HCT116 (cell line): Measurements from ENCODE around the gene KLK15. TPM values are rescaled to one million over a fixed set of nuclear protein-coding genes. Genes with fewer than 3 reads are reported as not detected.

Source experiments
- ATAC-seq: fragments of 200-7000 bp; cut with Tn5 transposase; 2 replicates; pipeline ENCODE4 v1.9.1; 2020; ENCODE audit warnings: mild to moderate bottlenecking, moderate library complexity
- BruUV-seq: library from RNA; stranded (reverse); fragments of 400-500 nt; replicated peaks from 2 replicates; lab custom pipeline; 2021; lab: Mats Ljungman, UMichigan
- CTCF ChIA-PET: fragments of 300-600 bp; sonication (Branson Sonifier 250); formaldehyde crosslinking; loops from one replicate; lab custom pipeline; 2021; ENCODE audit warnings: antibody characterized with exemption; lab: Charles Lee
- POLR2A ChIA-PET: fragments of 300-600, 350-600 bp; sonication (Branson Sonifier 250); formaldehyde crosslinking; loops from one replicate; lab custom pipeline; 2021; ENCODE audit warnings: antibody characterized with exemption; lab: Charles Lee
- RAD21 ChIA-PET, 2 experiments: fragments of 300-600 bp; sonication (Branson Sonifier 250); formaldehyde crosslinking; loops; one replicate each; lab custom pipeline; 2023; ENCODE audit warnings: low total read pairs in 2 of 2; ENCODE audit not compliant: uncharacterized antibody in 2 of 2, unreplicated experiment in 2 of 2, low non-redundant PET in 1 of 2; lab: Charles Lee
- DNase-seq: peaks from one replicate; pipeline ENCODE4 v3.0.0-alpha.2; 2010; ENCODE audit warnings: low read depth, low spot score
- H2AFZ ChIP-seq: fragments of 200-600 bp; shearing (Covaris generic), sonication (generic); 2 replicates; pipeline ENCODE4 v1.6.1; 2017; ENCODE audit warnings: low read depth, mixed run types, mixed read lengths, antibody characterized with exemption, low read length; ENCODE audit not compliant: poor library complexity, severe bottlenecking
- H3K27ac ChIP-seq: 2 replicates; pipeline ENCODE4 v1.5.1; 2012; ENCODE audit warnings: low read depth, low read length
- H3K27me3 ChIP-seq: fragments of 200-600 bp; sonication (generic); 2 replicates; pipeline ENCODE4 v1.6.1; 2016; ENCODE audit warnings: mixed run types, low read length, mixed read lengths; ENCODE audit not compliant: insufficient read depth
- H3K36me3 ChIP-seq, 2 experiments: fragments of 200-500 bp in 1 of 2; fragments of 200-600 bp in 1 of 2; sonication (Bioruptor generic) in 1 of 2; sonication (generic) in 1 of 2; 2 replicates each; pipeline versions ENCODE4 v1.5.1 to v1.6.1; 2014 to 2016; ENCODE audit warnings: low read length in 2 of 2, inconsistent platforms in 1 of 2, mixed read lengths in 1 of 2, mixed run types in 1 of 2; ENCODE audit not compliant: insufficient read depth in 2 of 2, control insufficient read depth in 1 of 2
- H3K4me1 ChIP-seq, 2 experiments: fragments of 200-600 bp in 1 of 2; sonication (generic) in 1 of 2; 2 replicates each; pipeline versions ENCODE4 v1.5.1 to v1.6.1; 2012 to 2017; ENCODE audit warnings: low read length in 2 of 2, inconsistent platforms in 1 of 2, mild to moderate bottlenecking in 1 of 2, mixed read lengths in 1 of 2, mixed run types in 1 of 2, moderate library complexity in 1 of 2; ENCODE audit not compliant: insufficient read depth in 2 of 2, control insufficient read depth in 1 of 2
- H3K4me2 ChIP-seq: fragments of 200-600 bp; sonication (generic); 2 replicates; pipeline ENCODE4 v1.6.1; 2017; ENCODE audit warnings: mixed run types, low read length, mixed read lengths
- H3K4me3 ChIP-seq, 2 experiments: fragments of 200-600 bp in 1 of 2; sonication (generic) in 1 of 2; replicated peaks in 1 of 2; 2 replicates each; pipeline ENCODE4 v1.5.1; 2011 to 2016; ENCODE audit warnings: low read length in 2 of 2, control low read depth in 1 of 2, low read depth in 1 of 2, mild to moderate bottlenecking in 1 of 2, mixed read lengths in 1 of 2, mixed run types in 1 of 2
- H3K79me2 ChIP-seq: fragments of 200-600 bp; sonication (generic); 2 replicates; pipeline ENCODE4 v1.6.1; 2017; ENCODE audit warnings: mild to moderate bottlenecking, mixed run types, low read length, moderate library complexity, mixed read lengths; ENCODE audit not compliant: insufficient read depth
- H3K9ac ChIP-seq: fragments of 200-600 bp; sonication (generic); 2 replicates; pipeline ENCODE4 v1.6.1; 2016; ENCODE audit warnings: low read length, mixed read lengths
- H3K9me2 ChIP-seq: fragments of 200-600 bp; sonication (generic), shearing (Covaris generic); 2 replicates; pipeline ENCODE4 v1.6.1; 2017; ENCODE audit warnings: mixed run types, mild to moderate bottlenecking, moderate library complexity; ENCODE audit not compliant: insufficient read depth
- H3K9me3 ChIP-seq, 2 experiments: fragments of 200-500 bp in 1 of 2; fragments of 200-600 bp in 1 of 2; sonication (Bioruptor generic) in 1 of 2; sonication (generic) in 1 of 2; 2 replicates each; pipeline ENCODE4 v1.6.1; 2014 to 2017; ENCODE audit warnings: low read length in 2 of 2, mixed read lengths in 2 of 2, inconsistent platforms in 1 of 2, low read depth in 1 of 2, mild to moderate bottlenecking in 1 of 2, mixed run types in 1 of 2, moderate library complexity in 1 of 2; ENCODE audit not compliant: control insufficient read depth in 1 of 2, insufficient read depth in 1 of 2
- H4K20me1 ChIP-seq: fragments of 200-600 bp; sonication (generic), shearing (Covaris generic); 2 replicates; pipeline ENCODE4 v1.6.1; 2017; ENCODE audit warnings: mixed run types, mild to moderate bottlenecking, moderate library complexity; ENCODE audit not compliant: insufficient read depth
- ATF3 ChIP-seq: IDR thresholded peaks from 2 replicates; pipeline ENCODE4 v1.6.1; 2012
- CBX3 ChIP-seq: IDR thresholded peaks from 2 replicates; pipeline ENCODE4 v1.6.1; 2012; ENCODE audit warnings: low read depth
- CEBPB ChIP-seq: IDR thresholded peaks from 2 replicates; pipeline ENCODE4 v1.6.1; 2012; ENCODE audit warnings: low read depth
- EGR1 ChIP-seq: IDR thresholded peaks from 2 replicates; pipeline ENCODE4 v1.6.1; 2012; ENCODE audit warnings: low read depth
- ELF1 ChIP-seq: IDR thresholded peaks from 2 replicates; pipeline ENCODE4 v1.6.1; 2012; ENCODE audit warnings: low read depth, borderline replicate concordance
- EZH2phosphoT487 ChIP-seq: fragments of 200-600 bp; IDR thresholded peaks from 2 replicates; pipeline ENCODE4 v1.6.1; 2018; ENCODE audit warnings: antibody characterized with exemption, borderline replicate concordance
- FOSL1 ChIP-seq: IDR thresholded peaks from 2 replicates; pipeline ENCODE4 v1.6.1; 2012; ENCODE audit warnings: low read depth
- JUND ChIP-seq: IDR thresholded peaks from 2 replicates; pipeline ENCODE4 v1.6.1; 2012
- MAX ChIP-seq: IDR thresholded peaks from 2 replicates; pipeline ENCODE4 v1.6.1; 2012
- POLR2A ChIP-seq: IDR thresholded peaks from 2 replicates; pipeline ENCODE4 v1.7.0; 2011; ENCODE audit warnings: borderline replicate concordance; ENCODE audit not compliant: insufficient read depth, insufficient read length; ENCODE audit errors: extremely low read depth
- POLR2AphosphoS5 ChIP-seq: IDR thresholded peaks from 2 replicates; pipeline ENCODE4 v1.6.1; 2011; ENCODE audit warnings: mild to moderate bottlenecking, low read depth, low read length, moderate library complexity
- RAD21 ChIP-seq: IDR thresholded peaks from 2 replicates; pipeline ENCODE4 v1.6.1; 2012; ENCODE audit warnings: low read depth, mild to moderate bottlenecking
- SRF ChIP-seq: IDR thresholded peaks from 2 replicates; pipeline ENCODE4 v1.6.1; 2012; ENCODE audit warnings: low read depth
- TCF7L2 ChIP-seq: IDR thresholded peaks from 2 replicates; pipeline ENCODE4 v1.7.0; 2011; ENCODE audit warnings: borderline replicate concordance, inconsistent platforms; ENCODE audit not compliant: insufficient read depth, insufficient read length; ENCODE audit errors: extremely low read depth
- YY1 ChIP-seq: IDR thresholded peaks from 2 replicates; pipeline ENCODE4 v1.6.1; 2011; ENCODE audit warnings: low read length, low read depth, moderate library complexity, mild to moderate bottlenecking; ENCODE audit not compliant: insufficient replicate concordance; ENCODE audit errors: extremely low read depth
- ZBTB33 ChIP-seq: IDR thresholded peaks from 2 replicates; pipeline ENCODE4 v1.6.1; 2011; ENCODE audit warnings: mild to moderate bottlenecking, low read length, moderate library complexity; ENCODE audit not compliant: insufficient replicate concordance; ENCODE audit errors: extremely low read depth
- ZFX ChIP-seq: fragments of 450-650 bp; IDR thresholded peaks from 2 replicates; pipeline ENCODE4 v1.6.1; 2017
- ZNF274 ChIP-seq: fragments of 200-500 bp; sonication (Bioruptor generic); IDR thresholded peaks from 2 replicates; pipeline ENCODE4 v1.6.1; 2014; ENCODE audit warnings: mild to moderate bottlenecking, low read depth, low read length, inconsistent platforms
- intact Hi-C: fragments of 100-400 bp; cut with micrococcal nuclease; formaldehyde crosslinking; loops from 2 replicates; pipeline ENCODE4 v1.10.0; 2022
- total RNA-seq: library from RNA; stranded (reverse); gene quantifications from one replicate; pipeline ENCODE4 v1.2.1, GENCODE V29; 2021; ENCODE audit not compliant: unreplicated experiment
- TF ChIP-seq, protein P1 (sequence below), 3 experiments: fragments of 200-600 bp in 1 of 3; sonication (generic) in 1 of 3; IDR thresholded peaks in 2 of 3; conservative IDR thresholded peaks in 1 of 3; 2 replicates each; pipeline ENCODE4 v1.5.1; 2012 to 2017; ENCODE audit warnings: low read depth in 2 of 3, low read length in 2 of 3, antibody characterized with exemption in 1 of 3, borderline replicate concordance in 1 of 3, control low read depth in 1 of 3, mild to moderate bottlenecking in 1 of 3, mixed read lengths in 1 of 3, mixed run types in 1 of 3, moderate library complexity in 1 of 3; ENCODE audit not compliant: insufficient read depth in 1 of 3
- TF ChIP-seq, protein P2 (sequence below): IDR thresholded peaks from 2 replicates; pipeline ENCODE4 v1.6.1; 2012; ENCODE audit warnings: low read depth

Gene KLK15
- total RNA-seq, 1 experiment from 2014 or later: not detected

- no peak within 1 kb of the TSS for H3K9ac ChIP-seq
- BruUV-seq: no TSS peak
- no peak within 1 kb of the TSS for H3K4me3 ChIP-seq
- ChIA-PET POLR2A (no interaction called here), CTCF (no interaction called here), RAD21 (no interaction called here)
- H3K4me1 ChIP-seq: no peaks in the 10 kb centered on the region
- H3K9me2 ChIP-seq: no peaks in the 10 kb centered on the region
- H3K79me2 ChIP-seq: no peaks in the 10 kb centered on the region
- ATAC-seq: no peak
- no peak within 1 kb of the TSS for H2AFZ ChIP-seq
- H4K20me1 ChIP-seq: no peaks in the 10 kb centered on the region
- no peak for DNase-seq
- no peaks in the 10 kb centered on the region for H3K36me3 ChIP-seq
- no peak within 1 kb of the TSS for H3K27ac ChIP-seq
- H3K9me3 ChIP-seq: no peaks in the 10 kb centered on the region
- TF ChIP-seq YY1: no peak
- TF ChIP-seq FOSL1: no peak
- TF ChIP-seq SRF: no peak
- TF ChIP-seq ELF1: no peak
- TF ChIP-seq, protein P1, sequence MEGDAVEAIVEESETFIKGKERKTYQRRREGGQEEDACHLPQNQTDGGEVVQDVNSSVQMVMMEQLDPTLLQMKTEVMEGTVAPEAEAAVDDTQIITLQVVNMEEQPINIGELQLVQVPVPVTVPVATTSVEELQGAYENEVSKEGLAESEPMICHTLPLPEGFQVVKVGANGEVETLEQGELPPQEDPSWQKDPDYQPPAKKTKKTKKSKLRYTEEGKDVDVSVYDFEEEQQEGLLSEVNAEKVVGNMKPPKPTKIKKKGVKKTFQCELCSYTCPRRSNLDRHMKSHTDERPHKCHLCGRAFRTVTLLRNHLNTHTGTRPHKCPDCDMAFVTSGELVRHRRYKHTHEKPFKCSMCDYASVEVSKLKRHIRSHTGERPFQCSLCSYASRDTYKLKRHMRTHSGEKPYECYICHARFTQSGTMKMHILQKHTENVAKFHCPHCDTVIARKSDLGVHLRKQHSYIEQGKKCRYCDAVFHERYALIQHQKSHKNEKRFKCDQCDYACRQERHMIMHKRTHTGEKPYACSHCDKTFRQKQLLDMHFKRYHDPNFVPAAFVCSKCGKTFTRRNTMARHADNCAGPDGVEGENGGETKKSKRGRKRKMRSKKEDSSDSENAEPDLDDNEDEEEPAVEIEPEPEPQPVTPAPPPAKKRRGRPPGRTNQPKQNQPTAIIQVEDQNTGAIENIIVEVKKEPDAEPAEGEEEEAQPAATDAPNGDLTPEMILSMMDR (IDR thresholded peaks at IDR 0.05 in 2 of 3, conservative IDR thresholded peaks at IDR 0.05 in 1 of 3; ENCODE audit: borderline replicate concordance in 1 of 3, insufficient read depth in 1 of 3, low read depth in 2 of 3, low read length in 2 of 3): no peak
- no peak for TF ChIP-seq CBX3
- TF ChIP-seq ATF3: no peak
- no peak for TF ChIP-seq POLR2A
- TF ChIP-seq POLR2AphosphoS5: no peak
- TF ChIP-seq TCF7L2: no peak
- TF ChIP-seq, protein P2, sequence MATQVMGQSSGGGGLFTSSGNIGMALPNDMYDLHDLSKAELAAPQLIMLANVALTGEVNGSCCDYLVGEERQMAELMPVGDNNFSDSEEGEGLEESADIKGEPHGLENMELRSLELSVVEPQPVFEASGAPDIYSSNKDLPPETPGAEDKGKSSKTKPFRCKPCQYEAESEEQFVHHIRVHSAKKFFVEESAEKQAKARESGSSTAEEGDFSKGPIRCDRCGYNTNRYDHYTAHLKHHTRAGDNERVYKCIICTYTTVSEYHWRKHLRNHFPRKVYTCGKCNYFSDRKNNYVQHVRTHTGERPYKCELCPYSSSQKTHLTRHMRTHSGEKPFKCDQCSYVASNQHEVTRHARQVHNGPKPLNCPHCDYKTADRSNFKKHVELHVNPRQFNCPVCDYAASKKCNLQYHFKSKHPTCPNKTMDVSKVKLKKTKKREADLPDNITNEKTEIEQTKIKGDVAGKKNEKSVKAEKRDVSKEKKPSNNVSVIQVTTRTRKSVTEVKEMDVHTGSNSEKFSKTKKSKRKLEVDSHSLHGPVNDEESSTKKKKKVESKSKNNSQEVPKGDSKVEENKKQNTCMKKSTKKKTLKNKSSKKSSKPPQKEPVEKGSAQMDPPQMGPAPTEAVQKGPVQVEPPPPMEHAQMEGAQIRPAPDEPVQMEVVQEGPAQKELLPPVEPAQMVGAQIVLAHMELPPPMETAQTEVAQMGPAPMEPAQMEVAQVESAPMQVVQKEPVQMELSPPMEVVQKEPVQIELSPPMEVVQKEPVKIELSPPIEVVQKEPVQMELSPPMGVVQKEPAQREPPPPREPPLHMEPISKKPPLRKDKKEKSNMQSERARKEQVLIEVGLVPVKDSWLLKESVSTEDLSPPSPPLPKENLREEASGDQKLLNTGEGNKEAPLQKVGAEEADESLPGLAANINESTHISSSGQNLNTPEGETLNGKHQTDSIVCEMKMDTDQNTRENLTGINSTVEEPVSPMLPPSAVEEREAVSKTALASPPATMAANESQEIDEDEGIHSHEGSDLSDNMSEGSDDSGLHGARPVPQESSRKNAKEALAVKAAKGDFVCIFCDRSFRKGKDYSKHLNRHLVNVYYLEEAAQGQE: no peak
- no peak for TF ChIP-seq CEBPB
- TF ChIP-seq EZH2phosphoT487: no peak
- TF ChIP-seq ZBTB33: no peak
- TF ChIP-seq ZFX: no peak
- no peak for TF ChIP-seq MAX
- TF ChIP-seq JUND: no peak
- TF ChIP-seq ZNF274: no peak
- no peak for TF ChIP-seq RAD21
- no peak for TF ChIP-seq EGR1
- no peak within 1 kb of the TSS for H3K4me2 ChIP-seq
- intact Hi-C loops: no loop called here
- H3K27me3 ChIP-seq: peaks cover 22% of the 10 kb centered on the region; the same call in 1 of the 2 replicates
These were observed 21.4 kb upstream of the KLK15 start, which contains the start of gene KLK3 for GRCh38 chr19:50854636-50855410. KLK3 (plus strand) TSS chr19:50854915; CDS start chr19:50854956, 41 bp downstream.
